ENCODE data around the gene LIPA.

DNA sequence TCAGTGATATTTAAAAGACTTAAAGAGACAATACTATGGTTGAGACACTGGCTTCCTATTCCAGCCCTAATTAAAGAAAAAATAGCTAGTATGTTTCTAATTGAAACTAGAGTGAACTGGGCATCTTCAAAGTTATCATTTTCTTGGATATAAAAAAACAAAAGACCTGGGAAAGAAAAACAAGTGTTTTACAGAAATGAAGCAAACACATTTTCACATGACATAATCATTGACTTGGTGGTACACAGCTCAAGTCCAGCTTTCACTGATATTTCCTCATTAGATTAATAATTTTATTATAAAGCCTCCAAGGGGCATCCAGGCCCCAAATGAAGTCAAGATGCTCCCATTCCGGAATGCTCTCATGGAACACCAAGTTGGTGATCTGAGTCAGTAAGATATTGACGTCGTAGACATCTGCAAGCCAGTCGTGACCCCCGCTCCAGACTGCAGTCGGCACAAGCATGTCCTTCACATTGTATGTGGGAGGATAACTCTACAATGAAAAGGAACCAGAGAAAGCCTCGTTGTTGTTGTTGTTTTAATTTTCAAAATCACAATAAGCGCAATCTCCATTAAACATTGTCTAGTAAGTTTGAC is 36.9 kb downstream of the LIPA start:
- TF ChIP-seq ZFP30 (CRISPR knock-in tag; IDR thresholded peaks at IDR 0.05) (no peak), ARNTL (CRISPR knock-in tag; IDR thresholded peaks at IDR 0.05; ENCODE audit: borderline replicate concordance, low read depth) (no peak), ZNF8 (CRISPR knock-in tag; IDR thresholded peaks at IDR 0.05) (no peak), TCF4 (CRISPR knock-in tag; IDR thresholded peaks at IDR 0.05; ENCODE audit: borderline replicate concordance) (no peak)
- TF ChIP-seq, protein P1, sequence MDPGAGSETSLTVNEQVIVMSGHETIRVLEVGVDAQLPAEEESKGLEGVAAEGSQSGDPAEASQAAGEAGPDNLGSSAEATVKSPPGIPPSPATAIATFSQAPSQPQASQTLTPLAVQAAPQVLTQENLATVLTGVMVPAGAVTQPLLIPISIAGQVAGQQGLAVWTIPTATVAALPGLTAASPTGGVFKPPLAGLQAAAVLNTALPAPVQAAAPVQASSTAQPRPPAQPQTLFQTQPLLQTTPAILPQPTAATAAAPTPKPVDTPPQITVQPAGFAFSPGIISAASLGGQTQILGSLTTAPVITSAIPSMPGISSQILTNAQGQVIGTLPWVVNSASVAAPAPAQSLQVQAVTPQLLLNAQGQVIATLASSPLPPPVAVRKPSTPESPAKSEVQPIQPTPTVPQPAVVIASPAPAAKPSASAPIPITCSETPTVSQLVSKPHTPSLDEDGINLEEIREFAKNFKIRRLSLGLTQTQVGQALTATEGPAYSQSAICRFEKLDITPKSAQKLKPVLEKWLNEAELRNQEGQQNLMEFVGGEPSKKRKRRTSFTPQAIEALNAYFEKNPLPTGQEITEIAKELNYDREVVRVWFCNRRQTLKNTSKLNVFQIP (CRISPR knock-in tag; IDR thresholded peaks at IDR 0.05; ENCODE audit: borderline replicate concordance, low read depth) = no peak
